ENCODE measurements around the gene GLUD2. TPM values are rescaled to one million over a fixed set of nuclear protein-coding genes. Genes with fewer than 3 reads are reported as not detected.

Gene GLUD2
- polyA plus RNA-seq, 1 donor (not counting 4 experiments of a cell fraction or from before 2014, with no cell fraction given) = 1.5 TPM

DNA sequence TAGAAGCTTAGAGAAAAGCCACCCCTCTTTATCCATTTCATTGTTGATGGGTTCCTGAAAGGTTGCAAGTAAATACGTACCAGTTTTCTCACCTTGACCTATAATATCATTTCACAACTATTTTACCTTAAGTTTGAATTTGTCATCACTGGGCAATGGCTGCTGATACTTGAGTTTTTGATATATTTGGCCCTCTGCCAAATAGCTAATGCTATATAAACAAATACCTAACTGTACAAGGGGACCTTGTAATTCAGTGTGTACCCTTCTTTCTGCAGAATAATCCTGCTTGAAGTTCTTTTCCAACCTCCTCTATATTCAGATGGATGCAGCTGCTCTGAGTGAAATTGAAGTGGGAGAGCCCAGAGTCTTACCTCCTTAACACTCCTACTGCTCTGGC lies 19.0 kb upstream of the GLUD2 start:
- no peaks in the 10 kb centered on the region for H4K20me1 ChIP-seq (ENCODE audit: control insufficient read depth, extremely low read depth, insufficient read depth, low read length)
- H3K9me3 ChIP-seq (ENCODE audit: control insufficient read depth, low read depth, low read length) = no peaks in the 10 kb centered on the region
- no peak for FAIRE-seq
- no peaks in the 10 kb centered on the region for H3K79me2 ChIP-seq (ENCODE audit: control insufficient read depth, insufficient read depth, low read length)
- H3K9ac ChIP-seq (ENCODE audit: control insufficient read depth, extremely low read depth, insufficient read depth, low read length) = no peak overlapping the region
- no peaks in the 10 kb centered on the region for H3K27me3 ChIP-seq (ENCODE audit: control insufficient read depth, extremely low read depth, insufficient read depth, low read length)
- H2AFZ ChIP-seq (ENCODE audit: control insufficient read depth, low read length) = no peak overlapping the region
- H3K4me1 ChIP-seq (ENCODE audit: control insufficient read depth, extremely low read depth, insufficient read depth, low read length) = no peaks in the 10 kb centered on the region
- no peak overlapping the region for H3K4me2 ChIP-seq (ENCODE audit: control insufficient read depth, extremely low read depth, insufficient read depth, low read depth, low read length)
- no peak overlapping the region for H3K27ac ChIP-seq (ENCODE audit: control insufficient read depth, insufficient read depth, low read length)
- TF ChIP-seq, protein P1, sequence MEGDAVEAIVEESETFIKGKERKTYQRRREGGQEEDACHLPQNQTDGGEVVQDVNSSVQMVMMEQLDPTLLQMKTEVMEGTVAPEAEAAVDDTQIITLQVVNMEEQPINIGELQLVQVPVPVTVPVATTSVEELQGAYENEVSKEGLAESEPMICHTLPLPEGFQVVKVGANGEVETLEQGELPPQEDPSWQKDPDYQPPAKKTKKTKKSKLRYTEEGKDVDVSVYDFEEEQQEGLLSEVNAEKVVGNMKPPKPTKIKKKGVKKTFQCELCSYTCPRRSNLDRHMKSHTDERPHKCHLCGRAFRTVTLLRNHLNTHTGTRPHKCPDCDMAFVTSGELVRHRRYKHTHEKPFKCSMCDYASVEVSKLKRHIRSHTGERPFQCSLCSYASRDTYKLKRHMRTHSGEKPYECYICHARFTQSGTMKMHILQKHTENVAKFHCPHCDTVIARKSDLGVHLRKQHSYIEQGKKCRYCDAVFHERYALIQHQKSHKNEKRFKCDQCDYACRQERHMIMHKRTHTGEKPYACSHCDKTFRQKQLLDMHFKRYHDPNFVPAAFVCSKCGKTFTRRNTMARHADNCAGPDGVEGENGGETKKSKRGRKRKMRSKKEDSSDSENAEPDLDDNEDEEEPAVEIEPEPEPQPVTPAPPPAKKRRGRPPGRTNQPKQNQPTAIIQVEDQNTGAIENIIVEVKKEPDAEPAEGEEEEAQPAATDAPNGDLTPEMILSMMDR (optimal IDR thresholded peaks at IDR 0.05 in 1 of 3, IDR thresholded peaks at IDR 0.05 in 1 of 3, conservative IDR thresholded peaks at IDR 0.05 in 1 of 3; ENCODE audit: extremely low read depth in 1 of 3, insufficient read depth in 2 of 3, low read length in 3 of 3) = no peak
- no peak for TF ChIP-seq EZH2 (IDR thresholded peaks at IDR 0.05; ENCODE audit: low read length)
- no peak overlapping the region for H3K4me3 ChIP-seq (ENCODE audit: control insufficient read depth in 2 of 3, extremely low read depth in 1 of 3, insufficient read depth in 2 of 3, low read depth in 1 of 3, low read length in 3 of 3)
- no peaks in the 10 kb centered on the region for H3K36me3 ChIP-seq (ENCODE audit: control insufficient read depth in 2 of 2, extremely low read depth in 1 of 2, insufficient read depth in 2 of 2, low read length in 2 of 2)
- H3K9me1 ChIP-seq (ENCODE audit: control insufficient read depth, extremely low read depth, insufficient read depth, low read length) = no peaks in the 10 kb centered on the region
- no peak for DNase-seq (ENCODE audit: low read depth, low spot score)
- dilution Hi-C loops (cut with MboI; ENCODE audit: extremely low pct_ligation_motif_present, low sequenced_read_pairs) = no loop called here

GRCh38 chrX:121030083-121030482 lies 17.3 kb upstream of the GLUD2 start:
- no peak for FAIRE-seq
- no peak for DNase-seq (ENCODE audit: low read depth, low spot score)
- Histone ChIP-seq H3K4me3 (ENCODE audit: control insufficient read depth in 2 of 3, extremely low read depth in 1 of 3, insufficient read depth in 2 of 3, low read depth in 1 of 3, low read length in 3 of 3) (no peak overlapping the region), H3K4me1 (ENCODE audit: control insufficient read depth, extremely low read depth, insufficient read depth, low read length) (no peaks in the 10 kb centered on the region), H3K9ac (ENCODE audit: control insufficient read depth, extremely low read depth, insufficient read depth, low read length) (no peak overlapping the region), H3K36me3 (ENCODE audit: control insufficient read depth in 2 of 2, extremely low read depth in 1 of 2, insufficient read depth in 2 of 2, low read length in 2 of 2) (no peaks in the 10 kb centered on the region), H3K4me2 (ENCODE audit: control insufficient read depth, extremely low read depth, insufficient read depth, low read depth, low read length) (no peak overlapping the region), H4K20me1 (ENCODE audit: control insufficient read depth, extremely low read depth, insufficient read depth, low read length) (no peaks in the 10 kb centered on the region), H3K9me1 (ENCODE audit: control insufficient read depth, extremely low read depth, insufficient read depth, low read length) (no peaks in the 10 kb centered on the region), H3K9me3 (ENCODE audit: control insufficient read depth, low read depth, low read length) (no peaks in the 10 kb centered on the region), H3K79me2 (ENCODE audit: control insufficient read depth, insufficient read depth, low read length) (no peaks in the 10 kb centered on the region), H2AFZ (ENCODE audit: control insufficient read depth, low read length) (no peak overlapping the region), H3K27ac (ENCODE audit: control insufficient read depth, insufficient read depth, low read length) (no peak overlapping the region), H3K27me3 (ENCODE audit: control insufficient read depth, extremely low read depth, insufficient read depth, low read length) (no peaks in the 10 kb centered on the region)
- TF ChIP-seq EZH2 (IDR thresholded peaks at IDR 0.05; ENCODE audit: low read length) = no peak
- TF ChIP-seq, protein P1 (optimal IDR thresholded peaks at IDR 0.05 in 1 of 3, IDR thresholded peaks at IDR 0.05 in 1 of 3, conservative IDR thresholded peaks at IDR 0.05 in 1 of 3; ENCODE audit: extremely low read depth in 1 of 3, insufficient read depth in 2 of 3, low read length in 3 of 3) = no peak
- dilution Hi-C loops (cut with MboI; ENCODE audit: extremely low pct_ligation_motif_present, low sequenced_read_pairs) = no loop called here
